ENCODE results near the gene CAMKMT.

DNA sequence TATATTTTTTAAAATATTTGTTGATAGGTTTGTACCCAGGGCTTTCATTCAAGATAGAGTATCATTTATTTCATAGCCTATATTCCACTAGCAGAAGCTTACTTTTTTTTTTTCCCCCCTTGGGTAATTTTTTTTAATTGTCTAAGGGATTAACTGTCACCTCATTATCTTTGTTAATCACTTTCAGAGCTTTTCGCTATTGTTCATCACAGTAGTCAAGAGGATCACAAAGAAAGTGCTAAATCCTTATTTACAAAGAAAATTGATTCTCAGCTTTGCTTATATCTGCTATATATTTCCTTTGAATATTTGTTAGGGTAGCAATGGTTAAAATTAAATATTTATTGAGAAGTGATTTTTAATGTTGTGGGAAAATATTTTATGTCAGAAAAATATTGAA, 59.0 kb downstream of the CAMKMT start:
- TF ChIP-seq NFIC (IDR thresholded peaks at IDR 0.05) (no peak), HNRNPL (IDR thresholded peaks at IDR 0.05; ENCODE audit: low read depth, low read length) (no peak)
